Hepatocyte (in vitro differentiated cells): ENCODE data around the gene SIRT5.

Source experiments
- EZH2 ChIP-seq: fragments of 200-600 bp; sonication (generic); IDR thresholded peaks from 2 replicates; pipeline ENCODE4 v1.6.1; 2016; ENCODE audit warnings: antibody characterized with exemption, mild to moderate bottlenecking, borderline replicate concordance
- TF ChIP-seq, protein P1 (sequence below): fragments of 200-600 bp; sonication (generic); IDR thresholded peaks from 2 replicates; pipeline ENCODE4 v1.5.1; 2016; ENCODE audit warnings: antibody characterized with exemption, mild to moderate bottlenecking; ENCODE audit not compliant: poor library complexity

DNA sequence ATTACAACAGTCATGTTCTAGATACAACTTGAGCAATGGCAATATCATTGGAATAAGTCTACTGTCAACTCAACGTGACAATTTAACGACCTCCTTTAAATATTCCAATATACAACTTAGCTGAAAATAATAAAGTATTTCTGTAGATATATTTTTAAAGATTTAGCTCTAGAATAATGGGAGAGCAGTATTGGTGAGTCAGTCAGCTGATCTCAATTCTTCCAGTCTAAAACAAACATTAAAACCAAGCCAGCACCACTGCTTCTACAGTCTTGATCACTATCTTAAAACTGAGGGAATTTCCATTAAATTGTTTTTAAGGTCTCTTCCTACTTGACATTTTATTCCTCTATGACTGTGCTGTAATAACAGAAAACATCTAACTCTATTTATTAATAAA, 78.9 kb downstream of the SIRT5 start:
- TF ChIP-seq, protein P1, sequence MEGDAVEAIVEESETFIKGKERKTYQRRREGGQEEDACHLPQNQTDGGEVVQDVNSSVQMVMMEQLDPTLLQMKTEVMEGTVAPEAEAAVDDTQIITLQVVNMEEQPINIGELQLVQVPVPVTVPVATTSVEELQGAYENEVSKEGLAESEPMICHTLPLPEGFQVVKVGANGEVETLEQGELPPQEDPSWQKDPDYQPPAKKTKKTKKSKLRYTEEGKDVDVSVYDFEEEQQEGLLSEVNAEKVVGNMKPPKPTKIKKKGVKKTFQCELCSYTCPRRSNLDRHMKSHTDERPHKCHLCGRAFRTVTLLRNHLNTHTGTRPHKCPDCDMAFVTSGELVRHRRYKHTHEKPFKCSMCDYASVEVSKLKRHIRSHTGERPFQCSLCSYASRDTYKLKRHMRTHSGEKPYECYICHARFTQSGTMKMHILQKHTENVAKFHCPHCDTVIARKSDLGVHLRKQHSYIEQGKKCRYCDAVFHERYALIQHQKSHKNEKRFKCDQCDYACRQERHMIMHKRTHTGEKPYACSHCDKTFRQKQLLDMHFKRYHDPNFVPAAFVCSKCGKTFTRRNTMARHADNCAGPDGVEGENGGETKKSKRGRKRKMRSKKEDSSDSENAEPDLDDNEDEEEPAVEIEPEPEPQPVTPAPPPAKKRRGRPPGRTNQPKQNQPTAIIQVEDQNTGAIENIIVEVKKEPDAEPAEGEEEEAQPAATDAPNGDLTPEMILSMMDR, result no peak
- no peak for TF ChIP-seq EZH2
